HepG2 (cell line): ENCODE results near the gene UNC5CL. TPM values are rescaled to one million over a fixed set of nuclear protein-coding genes. Genes with fewer than 3 reads are reported as not detected.

Source experiments
- ATAC-seq: fragments of 200-7000 bp; cut with Tn5 transposase; 3 replicates; pipeline ENCODE4 v1.9.1; 2020; ENCODE audit warnings: mild to moderate bottlenecking, moderate library complexity
- BruUV-seq: library from RNA; stranded (reverse); fragments of 400-500 nt; replicated peaks from 2 replicates; lab custom pipeline; 2021; lab: Mats Ljungman, UMichigan
- CTCF ChIA-PET: fragments of 300-600 bp; formaldehyde crosslinking; extraction: SDS; loops from one replicate; lab custom pipeline; 2021; ENCODE audit warnings: low total read pairs, inconsistent platforms, low intra/inter-chr PET ratio; lab: Yijun Ruan, JAX
- POLR2A ChIA-PET: fragments of 350-600 bp; sonication (Branson Sonifier 250); formaldehyde crosslinking; loops from one replicate; lab custom pipeline; 2020; ENCODE audit warnings: antibody characterized with exemption, inconsistent platforms; lab: Yijun Ruan, JAX
- DNase-seq: peaks from one replicate; pipeline ENCODE4 v3.0.0-alpha.2; 2015; ENCODE audit warnings: low spot score
- FAIRE-seq: peaks from 3 replicates; lab custom pipeline; 2011; peaks lifted over from hg19 to GRCh38; lab: Jason Lieb, UNC
- H2AFZ ChIP-seq: one replicate; pipeline ENCODE4 v1.6.1; 2011; ENCODE audit warnings: low read length, inconsistent platforms
- H3K27ac ChIP-seq: fragments of 300-600 bp; 3 replicates; pipeline ENCODE4 v1.8.0; 2011; ENCODE audit warnings: mixed run types, mild to moderate bottlenecking, mixed read lengths, low read length, inconsistent platforms; ENCODE audit not compliant: insufficient read depth; ENCODE audit errors: extremely low read length
- H3K27me3 ChIP-seq, 2 experiments: fragments of 200-600 bp in 1 of 2; 2 replicates in 1 of 2; 3 replicates in 1 of 2; pipeline versions ENCODE4 v1.6.0 to v1.8.0; 2011; ENCODE audit warnings: low read length in 2 of 2, mild to moderate bottlenecking in 2 of 2, moderate library complexity in 2 of 2, inconsistent platforms in 1 of 2; ENCODE audit not compliant: insufficient read depth in 2 of 2, control insufficient read depth in 1 of 2
- H3K36me3 ChIP-seq, 2 experiments: fragments of 200-600 bp in 1 of 2; replicated peaks in 1 of 2; 2 replicates in 1 of 2; 3 replicates in 1 of 2; pipeline versions ENCODE4 v1.5.1 to v1.8.0; 2011; ENCODE audit warnings: low read length in 2 of 2, inconsistent platforms in 1 of 2; ENCODE audit not compliant: insufficient read depth in 2 of 2, control insufficient read depth in 1 of 2
- H3K4me1 ChIP-seq: 2 replicates; pipeline ENCODE4 v1.5.1; 2012; ENCODE audit warnings: low read length, inconsistent platforms; ENCODE audit not compliant: insufficient read depth
- H3K4me2 ChIP-seq: 2 replicates; pipeline ENCODE4 v1.6.0; 2011; ENCODE audit warnings: low read depth, low read length, inconsistent platforms
- H3K4me3 ChIP-seq, 3 experiments: fragments of 200-600 bp in 1 of 3; sonication (generic), shearing (Covaris generic) in 1 of 3; replicated peaks in 1 of 3; 2 replicates each; pipeline ENCODE4 v1.5.1; 2011 to 2016; ENCODE audit warnings: low read length in 3 of 3, inconsistent platforms in 2 of 3, low read depth in 2 of 3, mild to moderate bottlenecking in 2 of 3, control low read depth in 1 of 3, mixed read lengths in 1 of 3; ENCODE audit not compliant: insufficient read depth in 1 of 3
- H3K79me2 ChIP-seq: one replicate; pipeline ENCODE4 v1.6.1; 2011; ENCODE audit warnings: low read length, inconsistent platforms; ENCODE audit not compliant: insufficient read depth
- H3K9ac ChIP-seq: 2 replicates; pipeline ENCODE4 v1.6.0; 2011; ENCODE audit warnings: mild to moderate bottlenecking, low read depth, low read length, inconsistent platforms; ENCODE audit not compliant: insufficient read depth
- H3K9me3 ChIP-seq: 2 replicates; pipeline ENCODE4 v1.5.1; 2012; ENCODE audit warnings: mild to moderate bottlenecking, low read length
- H4K20me1 ChIP-seq: 2 replicates; pipeline ENCODE4 v1.6.0; 2011; ENCODE audit warnings: inconsistent platforms, mild to moderate bottlenecking, low read length, moderate library complexity; ENCODE audit not compliant: insufficient read depth
- CEBPB ChIP-seq: IDR thresholded peaks from 2 replicates; pipeline ENCODE4 v1.6.1; 2011; ENCODE audit warnings: low read depth, low read length, improper control_type of control experiment, borderline replicate concordance
- CEBPZ ChIP-seq: IDR thresholded peaks from 2 replicates; pipeline ENCODE4 v1.6.1; 2012; ENCODE audit warnings: low read length, improper control_type of control experiment
- GATAD1 ChIP-seq: IDR thresholded peaks from 2 replicates; pipeline ENCODE4 v1.6.1; 2016; ENCODE audit warnings: missing genetic modification reagents, missing compliant biosample characterization
- HNF1B ChIP-seq: sonication (generic); formaldehyde crosslinking; IDR thresholded peaks from 2 replicates; pipeline ENCODE4 v1.5.1; 2020; ENCODE audit warnings: mild to moderate bottlenecking, moderate library complexity, missing genetic modification reagents
- MZF1 ChIP-seq: sonication (generic); formaldehyde crosslinking; IDR thresholded peaks from 2 replicates; pipeline ENCODE4 v1.8.1; 2023; ENCODE audit warnings: mild to moderate bottlenecking, missing genetic modification reagents, borderline replicate concordance
- NRL ChIP-seq: sonication (generic); formaldehyde crosslinking; IDR thresholded peaks from 2 replicates; pipeline ENCODE4 v1.5.0; 2020; ENCODE audit warnings: missing genetic modification reagents, mild to moderate bottlenecking, moderate library complexity, borderline replicate concordance
- PLSCR1 ChIP-seq: sonication (generic); formaldehyde crosslinking; IDR thresholded peaks from 2 replicates; pipeline ENCODE4 v1.5.0; 2020; ENCODE audit warnings: missing genetic modification reagents, mild to moderate bottlenecking, borderline replicate concordance
- ZNF121 ChIP-seq: sonication (generic); formaldehyde crosslinking; IDR thresholded peaks from 2 replicates; pipeline ENCODE4 v1.5.0; 2020; ENCODE audit warnings: mild to moderate bottlenecking, missing genetic modification reagents
- ZNF230 ChIP-seq: sonication (generic); formaldehyde crosslinking; IDR thresholded peaks from 2 replicates; pipeline ENCODE4 v1.4.0; 2020; ENCODE audit warnings: mild to moderate bottlenecking, missing genetic modification reagents
- ZNF546 ChIP-seq: sonication (generic); formaldehyde crosslinking; conservative IDR thresholded peaks from 2 replicates; pipeline ENCODE4 v1.8.1; 2023; ENCODE audit warnings: mild to moderate bottlenecking, missing genetic modification reagents
- WGBS: methylation state at CpG from one replicate; pipeline ENCODE4 v1.1.6; 2017; ENCODE audit warnings: low lambda C conversion rate; 5-methylcytosine and 5-hydroxymethylcytosine counted together
- in situ Hi-C: cut with HindIII; loops from 2 replicates; pipeline ENCODE4 v1.10.0; 2017; ENCODE audit warnings: low pct_unique_long_range_greater_than_20kb; ENCODE audit not compliant: extremely low pct_ligation_motif_present
- intact Hi-C: fragments of 100-400 bp; cut with micrococcal nuclease; formaldehyde crosslinking; loops from one replicate; pipeline ENCODE4 v1.10.0; 2022; ENCODE audit not compliant: unreplicated experiment
- polyA plus RNA-seq, 8 experiments: library from polyadenylated mRNA; depleted of rRNA in 3 of 8; stranded (reverse) in 7 of 8; unstranded in 1 of 8; fragments of >200 nt; fragmentation: Illumina TruSeq in 4 of 8; extraction: Trizol in 4 of 8; gene quantifications; 2 replicates each; pipeline versions ENCODE4 v1.2.1 to v1.2.3, GENCODE V29; 2011 to 2016; ENCODE audit warnings: low read depth in 4 of 8, missing spikeins in 1 of 8, mixed read lengths in 1 of 8; ENCODE audit not compliant: insufficient read depth in 1 of 8
- total RNA-seq, 5 experiments: library from RNA; depleted of rRNA; stranded (reverse); fragments of >200 nt; fragmentation: Illumina TruSeq; extraction: Trizol; gene quantifications; 2 replicates each; pipeline ENCODE4 v1.2.3, GENCODE V29; 2016; ENCODE audit warnings: low read depth in 1 of 5

The UNC5CL gene
- total and polyA plus RNA-seq, 2 of the 13 experiments (the other 11 are each of a cell fraction or from before 2014, with no cell fraction given), result 2.4 to 2.5 TPM

- in situ Hi-C loops (no loop called here), intact Hi-C loops (no loop called here)
- WGBS, result 100% methylated on average over 4 of the region's 4 CpGs
- TF ChIP-seq GATAD1 (CRISPR knock-in tag), result no peak
- TF ChIP-seq MZF1 (CRISPR knock-in tag), result no peak
- TF ChIP-seq HNF1B (CRISPR knock-in tag), result no peak
- no peak for TF ChIP-seq ZNF546
- TF ChIP-seq CEBPZ, result no peak
- TF ChIP-seq NRL, result no peak
- TF ChIP-seq PLSCR1 (CRISPR knock-in tag), result no peak
- TF ChIP-seq ZNF121 (CRISPR knock-in tag), result no peak
- TF ChIP-seq ZNF230 (CRISPR knock-in tag), result no peak
- TF ChIP-seq CEBPB, result no peak
- H3K9ac ChIP-seq, result no peak overlapping the region
- ChIA-PET POLR2A (no interaction called here), CTCF (no interaction called here)
- H3K4me1 ChIP-seq, result no peaks in the 10 kb centered on the region
- peaks cover 1% of the 10 kb centered on the region for H3K79me2 ChIP-seq
- FAIRE-seq, result no peak
- H3K4me2 ChIP-seq, result no peak overlapping the region
- no peak for DNase-seq
- no peaks in the 10 kb centered on the region for H3K27me3 ChIP-seq
- no peak for ATAC-seq
- BruUV-seq, result no TSS peak
- no peaks in the 10 kb centered on the region for H3K9me3 ChIP-seq
- H2AFZ ChIP-seq, result no peak overlapping the region
- no peak overlapping the region for H3K27ac ChIP-seq
- no peak overlapping the region for H3K4me3 ChIP-seq
- no peaks in the 10 kb centered on the region; the same call in 1 of the 2 replicates for H4K20me1 ChIP-seq
- peaks cover 39 to 82% of the 10 kb centered on the region in 2 experiments for H3K36me3 ChIP-seq
Observed at GRCh38 chr6:41088451-41088850, 49.4 kb upstream of the UNC5CL start.
